Urinary bladder (tissue), 4 donors: ENCODE results near the gene ITPKB. TPM values are rescaled to one million over a fixed set of nuclear protein-coding genes. Genes with fewer than 3 reads are reported as not detected.

Experiments
- DNase-seq: peaks from one replicate; pipeline ENCODE4 v3.0.0-alpha.2; 2015; ENCODE audit errors: extremely low spot score
- H3K27ac ChIP-seq: one replicate; pipeline ENCODE4 v1.5.1; 2013; ENCODE audit warnings: low read depth, mild to moderate bottlenecking, moderate library complexity
- H3K36me3 ChIP-seq: one replicate; pipeline ENCODE4 v1.6.1; 2013; ENCODE audit warnings: mild to moderate bottlenecking, moderate library complexity; ENCODE audit not compliant: insufficient read depth
- H3K4me1 ChIP-seq: one replicate; pipeline ENCODE4 v1.6.1; 2013; ENCODE audit warnings: mild to moderate bottlenecking, moderate library complexity; ENCODE audit not compliant: insufficient read depth
- H3K4me3 ChIP-seq: one replicate; pipeline ENCODE4 v1.5.1; 2013; ENCODE audit warnings: low read depth, low read length
- WGBS: extraction: QIAGEN DNeasy Blood & Tissue Kit; methylation state at CpG from one replicate; pipeline ENCODE4 v1.1.7; 2013; 5-methylcytosine and 5-hydroxymethylcytosine counted together
- polyA plus RNA-seq: library from polyadenylated mRNA; stranded (reverse); fragments of 200-250 nt; gene quantifications from one replicate; pipeline ENCODE4 v1.2.3, GENCODE V29; 2013
- total RNA-seq: library from RNA; depleted of rRNA; stranded (reverse); fragments of >200 nt; gene quantifications from one replicate; pipeline ENCODE4 v1.2.3, GENCODE V29; 2014
- donor health status: healthy with polysubstance abuse.
- donor health status: healthy.

The ITPKB gene
- total and polyA plus RNA-seq, 2 donors: 21.6 to 62.3 TPM

GRCh38 chr1:226653311-226653921 lies 85.7 kb downstream of the ITPKB start:
- DNase-seq: no peak
- 83% methylated on average over 11 of the region's 11 CpGs for WGBS
- no peaks in the 10 kb centered on the region for H3K4me1 ChIP-seq
- H3K4me3 ChIP-seq: no peak overlapping the region
- H3K36me3 ChIP-seq: no peaks in the 10 kb centered on the region
- no peak overlapping the region for H3K27ac ChIP-seq

GRCh38 chr1:226652613-226653012 lies 86.5 kb downstream of the ITPKB start:
- WGBS: 91% methylated on average over 6 of the region's 6 CpGs
- H3K36me3 ChIP-seq: no peaks in the 10 kb centered on the region
- H3K4me3 ChIP-seq: no peak overlapping the region
- H3K27ac ChIP-seq: no peak overlapping the region
- DNase-seq: no peak
- H3K4me1 ChIP-seq: no peaks in the 10 kb centered on the region

GRCh38 chr1:226651732-226652105 lies 87.4 kb downstream of the ITPKB start:
- H3K36me3 ChIP-seq: no peaks in the 10 kb centered on the region
- 73% methylated on average over 4 of the region's 4 CpGs for WGBS
- H3K27ac ChIP-seq: no peak overlapping the region
- H3K4me3 ChIP-seq: no peak overlapping the region
- H3K4me1 ChIP-seq: no peaks in the 10 kb centered on the region
- DNase-seq: no peak

DNA sequence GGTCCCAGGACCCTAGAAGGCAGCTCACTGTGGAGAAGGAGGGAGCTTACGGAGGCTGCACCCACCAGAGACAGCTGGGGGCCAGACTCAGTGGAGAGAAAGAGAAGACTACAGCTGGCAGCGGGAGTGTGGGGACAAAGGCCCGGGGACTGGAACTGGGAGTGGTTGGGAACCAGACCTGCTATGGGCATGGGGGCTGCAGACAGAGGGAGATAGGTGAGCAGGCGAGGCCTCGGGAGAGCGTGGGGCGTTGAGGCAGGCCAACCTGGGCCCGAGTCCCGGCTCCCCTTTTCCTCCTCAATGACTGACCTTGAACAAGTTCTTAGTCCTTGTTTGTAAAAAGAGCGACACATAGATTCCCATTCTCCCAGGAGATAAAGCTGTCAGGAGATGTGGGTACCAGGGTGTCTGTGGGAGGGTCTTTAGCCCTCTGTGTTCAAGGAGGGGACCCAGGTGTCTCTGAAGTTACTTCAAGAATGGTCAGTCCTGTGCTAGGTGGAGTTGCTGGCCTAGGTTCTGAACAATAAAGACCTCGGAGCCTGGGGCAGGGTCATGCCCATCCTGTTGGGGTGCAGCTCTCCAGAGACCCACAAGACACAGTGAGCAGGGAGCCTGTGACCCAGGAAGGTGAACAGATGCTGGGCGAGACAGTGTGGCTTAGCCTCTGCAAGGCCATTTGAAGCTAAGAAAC lies 87.9 kb downstream of the ITPKB start:
- Histone ChIP-seq H3K27ac (no peak overlapping the region), H3K4me1 (no peaks in the 10 kb centered on the region), H3K4me3 (no peak overlapping the region), H3K36me3 (no peaks in the 10 kb centered on the region)
- DNase-seq: no peak
- WGBS: 93% methylated on average over 12 of the region's 12 CpGs

GRCh38 chr1:226650236-226650841 lies 88.7 kb downstream of the ITPKB start:
- no peak overlapping the region for H3K27ac ChIP-seq

GRCh38 chr1:226649780-226650179 lies 89.3 kb downstream of the ITPKB start:
- H3K4me3 ChIP-seq: no peak overlapping the region
- no peak overlapping the region for H3K27ac ChIP-seq
- DNase-seq: no peak
- 58% methylated on average over 7 of the region's 7 CpGs for WGBS
- no peaks in the 10 kb centered on the region for H3K4me1 ChIP-seq
- H3K36me3 ChIP-seq: no peaks in the 10 kb centered on the region

More at GRCh38 chr1:226650236-226650841, 88.7 kb downstream of the ITPKB start:
- H3K4me3 ChIP-seq: no peak overlapping the region
- DNase-seq: no peak
- no peaks in the 10 kb centered on the region for H3K4me1 ChIP-seq
- 55% methylated on average over 11 of the region's 11 CpGs for WGBS
- H3K36me3 ChIP-seq: no peaks in the 10 kb centered on the region

DNA sequence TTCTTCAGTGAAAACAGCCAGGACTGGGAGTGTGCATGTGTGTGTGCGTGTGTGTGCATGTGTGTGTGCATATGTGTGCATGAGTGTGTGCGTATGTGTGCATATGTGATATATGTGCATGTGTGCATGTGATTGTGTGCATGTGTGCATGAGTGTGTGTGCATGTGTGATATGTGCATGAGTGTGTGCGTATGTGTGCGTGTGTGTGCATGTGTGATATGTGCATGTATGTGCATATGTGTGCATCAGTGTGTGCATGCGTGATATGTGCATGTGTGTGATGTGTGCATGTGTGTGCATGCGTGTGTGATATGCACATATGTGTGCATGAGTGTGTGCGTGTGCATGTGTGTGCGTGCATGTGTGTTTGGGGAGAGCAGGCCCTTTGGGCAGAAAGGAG lies 89.8 kb downstream of the ITPKB start:
- no peak overlapping the region for H3K27ac ChIP-seq
- no peak overlapping the region for H3K4me3 ChIP-seq
- H3K4me1 ChIP-seq: no peaks in the 10 kb centered on the region
- 94% methylated on average over 8 of the region's 8 CpGs for WGBS
- H3K36me3 ChIP-seq: no peaks in the 10 kb centered on the region
- DNase-seq: no peak

DNA sequence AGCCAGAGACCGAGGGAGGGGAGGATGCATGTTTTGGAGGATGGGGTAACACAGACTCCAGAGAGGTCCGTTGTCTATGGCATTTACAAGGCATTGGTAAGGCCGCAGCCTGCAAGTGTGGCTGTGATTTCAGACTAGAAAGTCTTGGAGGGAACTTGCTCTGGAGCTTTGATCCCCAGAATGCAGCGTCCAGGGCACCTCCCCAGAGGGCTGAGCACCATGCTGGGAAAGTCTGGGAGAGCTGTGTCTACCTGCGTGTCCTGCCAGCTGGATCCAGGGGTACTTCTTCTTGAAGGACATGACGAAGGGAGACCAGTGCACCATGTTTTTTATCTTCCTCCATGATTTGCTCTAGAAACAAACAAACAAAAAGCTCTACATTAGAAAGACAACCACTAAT lies 90.7 kb downstream of the ITPKB start:
- Histone ChIP-seq H3K4me3 (no peak overlapping the region), H3K4me1 (no peaks in the 10 kb centered on the region), H3K36me3 (no peaks in the 10 kb centered on the region), H3K27ac (no peak overlapping the region)
- DNase-seq: no peak
- 88% methylated on average over 6 of the region's 6 CpGs for WGBS

GRCh38 chr1:226647719-226648118 lies 91.4 kb downstream of the ITPKB start:
- no peak for DNase-seq
- Histone ChIP-seq H3K36me3 (no peaks in the 10 kb centered on the region), H3K27ac (no peak overlapping the region), H3K4me3 (no peak overlapping the region), H3K4me1 (no peaks in the 10 kb centered on the region)
- WGBS: 95% methylated on average over 8 of the region's 8 CpGs

DNA sequence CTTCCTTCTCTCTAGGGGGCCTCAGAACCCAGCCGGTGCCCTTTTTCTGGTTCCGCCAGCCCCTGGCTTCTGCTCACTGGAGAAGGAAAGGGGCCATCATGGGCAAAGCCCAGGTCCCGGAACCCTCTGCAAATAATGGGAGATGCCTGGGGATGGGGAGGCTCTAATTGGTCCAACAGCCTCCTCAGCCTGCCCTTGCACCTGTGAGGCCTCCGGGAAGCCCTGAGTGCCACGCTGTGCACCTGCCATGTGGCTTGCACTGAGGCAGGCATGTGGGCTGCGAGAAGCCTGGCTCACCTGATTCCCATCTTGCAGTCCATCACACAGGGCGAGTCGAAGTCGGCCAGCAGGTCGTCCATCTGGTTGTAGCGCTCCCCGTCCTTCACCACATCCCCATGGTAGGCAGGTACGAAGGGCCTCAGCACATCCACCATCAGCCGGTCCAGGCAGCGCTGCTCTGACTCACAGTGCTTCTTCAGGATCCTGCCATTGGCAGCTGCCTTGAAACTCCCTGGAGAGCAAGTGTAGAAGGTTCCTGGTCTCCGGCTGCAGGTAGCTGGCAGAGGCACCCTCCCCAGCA lies 92.1 kb downstream of the ITPKB start:
- 95% methylated on average over 16 of the region's 16 CpGs for WGBS
- Histone ChIP-seq H3K27ac (no peak overlapping the region), H3K4me3 (no peak overlapping the region), H3K4me1 (no peaks in the 10 kb centered on the region), H3K36me3 (no peaks in the 10 kb centered on the region)
- no peak for DNase-seq

DNA sequence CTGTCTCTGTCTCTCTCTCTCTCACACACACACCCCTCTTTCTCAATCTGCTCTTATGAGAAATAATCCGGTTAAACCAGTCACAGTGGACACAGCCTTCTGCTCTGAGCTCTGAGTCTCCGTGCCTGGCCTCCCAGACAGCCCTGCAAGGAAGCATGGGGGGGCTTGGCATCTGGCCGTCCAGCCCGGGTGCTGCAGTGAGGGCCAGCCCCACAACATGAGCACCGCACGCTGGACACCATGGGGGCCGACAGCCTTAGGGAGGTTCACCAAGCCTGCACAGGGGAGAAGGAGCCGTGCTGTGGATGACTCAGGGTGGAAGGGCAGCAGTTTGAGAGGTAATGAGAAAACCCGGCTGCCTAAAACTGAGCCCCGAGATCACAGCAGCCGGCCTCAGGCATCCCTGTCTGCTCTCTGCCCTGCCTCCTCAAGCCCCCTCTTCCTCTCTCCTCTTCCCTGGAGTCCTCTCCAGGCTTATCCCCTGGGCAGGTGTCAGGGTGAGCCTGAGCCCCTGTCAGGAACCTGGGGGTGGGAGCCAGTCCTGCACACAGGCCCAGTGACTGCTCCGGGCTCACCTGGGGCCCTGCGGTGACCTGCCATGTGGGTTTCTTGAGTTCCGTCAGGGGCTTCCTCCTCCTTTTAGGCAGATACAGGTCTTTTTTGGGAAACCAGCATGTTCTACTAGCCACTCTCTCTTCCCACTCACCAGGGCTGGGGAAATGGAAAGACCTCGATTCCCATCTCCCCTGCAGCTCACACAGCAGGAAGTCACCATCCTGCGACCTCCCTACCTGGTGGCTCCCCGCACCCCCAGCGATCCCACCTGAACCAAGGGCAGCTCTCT lies 92.8 kb downstream of the ITPKB start:
- Histone ChIP-seq H3K4me1 (no peaks in the 10 kb centered on the region), H3K36me3 (no peaks in the 10 kb centered on the region), H3K4me3 (no peak overlapping the region), H3K27ac (no peak overlapping the region)
- 73% methylated on average over 18 of the region's 18 CpGs for WGBS
- no peak for DNase-seq

GRCh38 chr1:226645279-226645976 lies 93.7 kb downstream of the ITPKB start:
- no peak for DNase-seq
- Histone ChIP-seq H3K36me3 (no peaks in the 10 kb centered on the region), H3K4me1 (no peaks in the 10 kb centered on the region), H3K27ac (no peak overlapping the region), H3K4me3 (no peak overlapping the region)
- WGBS: 73% methylated on average over 10 of the region's 10 CpGs
